ENCODE results near the gene YY1. TPM values are rescaled to one million over a fixed set of nuclear protein-coding genes. Genes with fewer than 3 reads are reported as not detected.

YY1 gene
- total RNA-seq, 3 donors from 2014 or later: 60.8 to 78.7 (median 72.9) TPM

DNA sequence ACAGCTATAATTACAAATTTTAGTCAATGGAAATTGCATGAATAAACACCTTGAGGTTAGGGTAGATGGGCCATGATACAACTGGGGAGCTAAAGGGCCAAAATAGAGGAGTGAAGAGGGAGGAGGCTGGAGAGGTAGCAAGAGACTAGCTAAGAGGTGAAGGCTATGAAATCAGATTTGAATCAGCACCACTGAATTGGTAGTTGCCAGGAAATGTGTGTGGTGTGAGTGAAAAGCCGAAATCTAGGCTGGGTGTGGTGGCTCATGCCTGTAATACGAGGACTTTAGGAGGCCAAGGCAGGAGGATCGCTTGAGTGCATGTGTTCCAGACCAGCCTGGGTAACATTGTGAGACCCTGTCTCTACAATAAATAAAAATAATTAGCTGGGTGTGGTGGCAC lies 22.7 kb downstream of the YY1 start:
- intact Hi-C loops (cut with DNase I, micrococcal nuclease): no loop called here
- no peaks in the 10 kb centered on the region for H3K9me3 ChIP-seq
- no peak overlapping the region for H3K4me3 ChIP-seq
- DNase-seq (no peak), ATAC-seq (no peak)
- TF ChIP-seq, protein P1, sequence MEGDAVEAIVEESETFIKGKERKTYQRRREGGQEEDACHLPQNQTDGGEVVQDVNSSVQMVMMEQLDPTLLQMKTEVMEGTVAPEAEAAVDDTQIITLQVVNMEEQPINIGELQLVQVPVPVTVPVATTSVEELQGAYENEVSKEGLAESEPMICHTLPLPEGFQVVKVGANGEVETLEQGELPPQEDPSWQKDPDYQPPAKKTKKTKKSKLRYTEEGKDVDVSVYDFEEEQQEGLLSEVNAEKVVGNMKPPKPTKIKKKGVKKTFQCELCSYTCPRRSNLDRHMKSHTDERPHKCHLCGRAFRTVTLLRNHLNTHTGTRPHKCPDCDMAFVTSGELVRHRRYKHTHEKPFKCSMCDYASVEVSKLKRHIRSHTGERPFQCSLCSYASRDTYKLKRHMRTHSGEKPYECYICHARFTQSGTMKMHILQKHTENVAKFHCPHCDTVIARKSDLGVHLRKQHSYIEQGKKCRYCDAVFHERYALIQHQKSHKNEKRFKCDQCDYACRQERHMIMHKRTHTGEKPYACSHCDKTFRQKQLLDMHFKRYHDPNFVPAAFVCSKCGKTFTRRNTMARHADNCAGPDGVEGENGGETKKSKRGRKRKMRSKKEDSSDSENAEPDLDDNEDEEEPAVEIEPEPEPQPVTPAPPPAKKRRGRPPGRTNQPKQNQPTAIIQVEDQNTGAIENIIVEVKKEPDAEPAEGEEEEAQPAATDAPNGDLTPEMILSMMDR (IDR thresholded peaks at IDR 0.05): no peak
- H3K4me1 ChIP-seq (ENCODE audit: low read depth): peaks cover 13% of the 10 kb centered on the region
- no peaks in the 10 kb centered on the region for H3K36me3 ChIP-seq (ENCODE audit: low read depth)

DNA sequence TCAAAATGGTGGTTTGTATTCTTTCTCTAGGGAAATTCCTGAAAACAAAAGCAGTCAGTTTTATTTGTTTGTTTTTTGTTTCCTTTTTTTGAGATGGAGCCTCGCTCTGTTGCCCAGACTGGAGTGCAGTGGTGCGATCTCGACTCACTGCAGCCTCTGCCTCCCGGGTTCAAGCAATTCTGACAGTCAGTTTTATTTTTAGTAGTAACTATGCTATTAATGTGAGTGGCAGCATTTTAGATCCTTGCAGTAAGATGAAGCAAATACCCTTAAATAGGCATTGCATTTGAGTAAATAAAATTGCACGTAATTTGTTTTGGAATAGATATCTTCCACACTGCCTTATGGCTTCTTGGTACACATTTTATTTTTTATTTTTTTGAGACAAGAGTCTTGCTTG lies 23.6 kb downstream of the YY1 start:
- intact Hi-C loops (cut with DNase I, micrococcal nuclease): no loop called here
- Histone ChIP-seq H3K4me1 (ENCODE audit: low read depth) (peaks cover 16% of the 10 kb centered on the region), H3K9me3 (no peaks in the 10 kb centered on the region), H3K36me3 (ENCODE audit: low read depth) (no peaks in the 10 kb centered on the region), H3K4me3 (no peak overlapping the region)
- TF ChIP-seq, protein P1 (IDR thresholded peaks at IDR 0.05): no peak
- DNase-seq: no peak
- no peak for ATAC-seq

- Histone ChIP-seq H3K4me1 (ENCODE audit: low read depth) (peaks cover 19% of the 10 kb centered on the region), H3K36me3 (ENCODE audit: low read depth) (no peaks in the 10 kb centered on the region), H3K9me3 (no peaks in the 10 kb centered on the region), H3K4me3 (no peak overlapping the region)
- intact Hi-C loops (cut with DNase I, micrococcal nuclease): no loop called here
- no peak for ATAC-seq
- no peak for DNase-seq
- TF ChIP-seq, protein P1 (IDR thresholded peaks at IDR 0.05): no peak
Measured at GRCh38 chr14:100263141-100263540, 24.2 kb downstream of the YY1 start.

GRCh38 chr14:100267990-100268389 lies 29.0 kb downstream of the YY1 start:
- DNase-seq (no peak), ATAC-seq (no peak)
- Histone ChIP-seq H3K4me1 (ENCODE audit: low read depth) (peaks cover 37% of the 10 kb centered on the region), H3K36me3 (ENCODE audit: low read depth) (no peaks in the 10 kb centered on the region), H3K4me3 (no peak overlapping the region), H3K9me3 (no peaks in the 10 kb centered on the region)
- TF ChIP-seq, protein P1 (IDR thresholded peaks at IDR 0.05): no peak
- intact Hi-C loops (cut with DNase I, micrococcal nuclease): no loop called here

- Histone ChIP-seq H3K36me3 (ENCODE audit: low read depth) (no peaks in the 10 kb centered on the region), H3K9me3 (no peaks in the 10 kb centered on the region), H3K4me3 (no peak overlapping the region), H3K4me1 (ENCODE audit: low read depth) (peaks cover 37% of the 10 kb centered on the region)
- TF ChIP-seq, protein P1 (IDR thresholded peaks at IDR 0.05): no peak
- intact Hi-C loops (cut with DNase I, micrococcal nuclease): no loop called here
- DNase-seq: peak in 1 of 3 donors; percentile 47
- peak; percentile 82 for ATAC-seq
Measured at GRCh38 chr14:100268591-100269207, 29.8 kb downstream of the YY1 start.

Data from mucosa of descending colon (tissue), 3 donors.